ENCODE results near the gene POLR3F.
"Not testable (repeated sequence)": the region's sequence is repeated elsewhere in the genome, so short reads cannot be mapped to it uniquely, and the experiment has no call there.

Gene POLR3F

GRCh38 chr20:18504479-18505060 is 37.4 kb downstream of the POLR3F start:
- H3K36me3 ChIP-seq (ENCODE audit: insufficient read depth, low read length), result no peaks in the 10 kb centered on the region
- peak overlapping the region; percentile 83 for H2AFZ ChIP-seq (ENCODE audit: low read length, unreplicated experiment)
- no peak overlapping the region for H3K27ac ChIP-seq (ENCODE audit: low read depth, low read length)
- no peaks in the 10 kb centered on the region for H3K27me3 ChIP-seq (ENCODE audit: insufficient read depth, low read length)
- H3K79me2 ChIP-seq (ENCODE audit: control insufficient read depth, insufficient read depth, low read length, unreplicated experiment), result peaks cover 15% of the 10 kb centered on the region
- peaks cover 12% of the 10 kb centered on the region for H3K4me1 ChIP-seq (ENCODE audit: control insufficient read depth, insufficient read depth, low read length, unreplicated experiment)
- peak overlapping the region; percentile 56 for H3K4me3 ChIP-seq (ENCODE audit: low read depth, low read length)

DNA sequence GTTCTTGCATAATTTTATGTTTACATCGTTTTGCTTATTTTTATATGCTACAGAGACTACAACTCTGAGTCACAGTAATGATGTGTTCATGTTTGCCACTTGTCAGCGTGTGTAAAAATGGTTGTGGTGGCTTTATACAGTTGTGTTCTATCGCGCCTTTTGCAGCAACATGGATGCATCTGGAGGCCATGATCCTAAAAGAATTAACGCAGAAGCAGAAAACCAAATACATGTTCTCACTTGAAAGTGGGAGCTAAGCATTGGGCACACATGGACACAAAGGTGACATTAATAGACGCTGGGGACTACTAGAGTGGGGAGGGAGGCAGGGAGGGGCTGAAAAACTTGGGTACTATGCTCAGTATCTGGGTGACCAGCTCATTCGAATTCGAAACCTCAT is 39.6 kb downstream of the POLR3F start:
- Histone ChIP-seq H2AFZ (ENCODE audit: low read length, unreplicated experiment) (peak overlapping the region; percentile 93), H3K4me3 (ENCODE audit: low read depth, low read length) (peak overlapping the region; percentile 86), H3K27me3 (ENCODE audit: insufficient read depth, low read length) (no peaks in the 10 kb centered on the region), H3K79me2 (ENCODE audit: control insufficient read depth, insufficient read depth, low read length, unreplicated experiment) (peaks cover 15% of the 10 kb centered on the region), H3K4me1 (ENCODE audit: control insufficient read depth, insufficient read depth, low read length, unreplicated experiment) (peaks cover 12% of the 10 kb centered on the region), H3K27ac (ENCODE audit: low read depth, low read length) (peak overlapping the region; percentile 85), H3K36me3 (ENCODE audit: insufficient read depth, low read length) (peaks cover 14% of the 10 kb centered on the region; the same call in 1 of the 2 replicates)

- Histone ChIP-seq H2AFZ (ENCODE audit: low read length, unreplicated experiment) (peak within 1 kb of the TSS; percentile 93), H3K4me3 (ENCODE audit: low read depth, low read length) (peak within 1 kb of the TSS; percentile 86), H3K79me2 (ENCODE audit: control insufficient read depth, insufficient read depth, low read length, unreplicated experiment) (peaks cover 15% of the 10 kb centered on the region), H3K27me3 (ENCODE audit: insufficient read depth, low read length) (no peaks in the 10 kb centered on the region), H3K36me3 (ENCODE audit: insufficient read depth, low read length) (peaks cover 14% of the 10 kb centered on the region; the same call in 1 of the 2 replicates), H3K4me1 (ENCODE audit: control insufficient read depth, insufficient read depth, low read length, unreplicated experiment) (peaks cover 12% of the 10 kb centered on the region), H3K27ac (ENCODE audit: low read depth, low read length) (peak within 1 kb of the TSS; percentile 85)
These were observed 40.3 kb downstream of the POLR3F start, which contains the start of gene SEC23B for GRCh38 chr20:18507218-18508191. TSS of gene SEC23B (plus strand) at chr20:18507940. CDS start at chr20:18510836, 2,896 bp downstream.

DNA sequence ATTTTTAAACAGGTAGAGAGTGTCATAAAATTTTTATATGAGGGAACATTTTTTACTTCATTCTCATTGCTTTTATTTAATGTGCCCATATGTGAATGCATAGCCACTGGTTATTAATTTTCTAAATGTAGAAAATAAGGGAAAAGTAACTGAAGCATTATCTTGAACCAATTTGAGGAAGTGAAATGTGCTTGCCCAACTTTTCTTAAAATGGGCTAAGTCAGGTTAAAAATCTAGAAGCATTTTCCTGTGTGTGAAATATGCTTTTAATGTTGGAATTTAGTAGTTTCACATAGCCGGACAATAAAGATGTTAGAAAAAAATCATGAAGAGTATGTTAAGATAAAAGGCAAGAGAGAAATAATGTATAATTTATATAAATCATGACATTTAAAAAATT is 44.4 kb downstream of the POLR3F start:
- H3K36me3 ChIP-seq (ENCODE audit: insufficient read depth, low read length), result peaks cover 20% of the 10 kb centered on the region; the same call in 1 of the 2 replicates
- H3K4me1 ChIP-seq (ENCODE audit: control insufficient read depth, insufficient read depth, low read length, unreplicated experiment), result peaks cover 11% of the 10 kb centered on the region
- H2AFZ ChIP-seq (ENCODE audit: low read length, unreplicated experiment), result no peak overlapping the region
- no peak overlapping the region for H3K4me3 ChIP-seq (ENCODE audit: low read depth, low read length)
- H3K79me2 ChIP-seq (ENCODE audit: control insufficient read depth, insufficient read depth, low read length, unreplicated experiment), result peaks cover 15% of the 10 kb centered on the region
- no peaks in the 10 kb centered on the region for H3K27me3 ChIP-seq (ENCODE audit: insufficient read depth, low read length)
- H3K27ac ChIP-seq (ENCODE audit: low read depth, low read length), result no peak overlapping the region

DNA sequence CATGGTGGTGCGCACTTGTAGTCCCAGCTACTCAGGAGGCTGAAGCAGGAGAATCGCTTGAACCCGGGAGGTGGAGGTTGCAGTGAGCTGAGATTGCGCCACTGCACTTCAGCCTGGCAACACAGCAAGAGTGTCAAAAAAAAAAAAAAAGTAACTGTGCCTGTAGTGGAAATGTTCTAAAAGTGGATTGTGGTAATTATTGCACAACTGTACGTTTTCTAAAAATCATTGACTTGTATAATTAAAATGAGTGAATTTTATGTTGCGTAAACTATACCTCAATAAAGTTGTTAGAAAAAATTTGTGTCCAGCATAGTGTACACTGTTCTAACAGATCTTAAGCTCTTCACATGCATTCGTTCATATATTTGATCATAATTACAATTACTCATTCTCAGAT is 46.0 kb downstream of the POLR3F start:
- H3K36me3 ChIP-seq (ENCODE audit: insufficient read depth, low read length), result peaks cover 26% of the 10 kb centered on the region; the same call in 1 of the 2 replicates
- H3K4me3 ChIP-seq (ENCODE audit: low read depth, low read length), result no peak overlapping the region
- no peak overlapping the region for H3K27ac ChIP-seq (ENCODE audit: low read depth, low read length)
- H3K4me1 ChIP-seq (ENCODE audit: control insufficient read depth, insufficient read depth, low read length, unreplicated experiment), result peaks cover 6% of the 10 kb centered on the region
- H3K27me3 ChIP-seq (ENCODE audit: insufficient read depth, low read length), result no peaks in the 10 kb centered on the region
- H3K79me2 ChIP-seq (ENCODE audit: control insufficient read depth, insufficient read depth, low read length, unreplicated experiment), result peaks cover 12% of the 10 kb centered on the region
- H2AFZ ChIP-seq (ENCODE audit: low read length, unreplicated experiment), result no peak overlapping the region

DNA sequence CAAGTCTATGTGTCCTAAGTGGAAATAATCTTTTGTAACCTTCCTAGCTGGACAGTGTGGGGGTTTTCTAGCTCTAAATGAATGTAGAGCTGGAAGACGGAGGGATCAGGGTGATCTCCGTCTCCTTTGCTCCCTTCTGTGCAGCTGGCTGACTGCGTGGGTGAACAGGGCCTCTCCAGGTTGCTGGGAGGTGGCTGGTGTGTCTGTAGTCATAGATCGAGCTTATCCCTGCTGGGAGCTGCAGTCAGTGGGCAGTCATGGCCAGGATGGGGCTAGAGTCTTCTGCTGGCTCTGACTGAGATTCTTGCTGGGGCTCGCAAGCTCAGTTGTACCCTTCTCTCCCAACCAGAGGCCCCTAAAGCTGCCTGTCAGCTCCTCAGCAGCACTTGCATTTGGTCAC is 46.9 kb downstream of the POLR3F start:
- Histone ChIP-seq H3K36me3 (ENCODE audit: insufficient read depth, low read length) (peaks cover 26% of the 10 kb centered on the region; the same call in 1 of the 2 replicates), H3K79me2 (ENCODE audit: control insufficient read depth, insufficient read depth, low read length, unreplicated experiment) (peaks cover 4% of the 10 kb centered on the region), H3K27ac (ENCODE audit: low read depth, low read length) (no peak overlapping the region), H3K27me3 (ENCODE audit: insufficient read depth, low read length) (no peaks in the 10 kb centered on the region), H3K4me3 (ENCODE audit: low read depth, low read length) (no peak overlapping the region), H2AFZ (ENCODE audit: low read length, unreplicated experiment) (no peak overlapping the region), H3K4me1 (ENCODE audit: control insufficient read depth, insufficient read depth, low read length, unreplicated experiment) (peaks cover 2% of the 10 kb centered on the region)

- H3K4me1 ChIP-seq (ENCODE audit: control insufficient read depth, insufficient read depth, low read length, unreplicated experiment), result no peaks in the 10 kb centered on the region
These were observed 48.8 kb downstream of the POLR3F start for GRCh38 chr20:18515973-18516372.

GRCh38 chr20:18522066-18522465 is 54.9 kb downstream of the POLR3F start:
- H2AFZ ChIP-seq (ENCODE audit: low read length, unreplicated experiment); H3K4me3 ChIP-seq (ENCODE audit: low read depth, low read length); H3K79me2 ChIP-seq (ENCODE audit: control insufficient read depth, insufficient read depth, low read length, unreplicated experiment); H3K27ac ChIP-seq (ENCODE audit: low read depth, low read length); H3K27me3 ChIP-seq (ENCODE audit: insufficient read depth, low read length): not testable (repeated sequence)
- Histone ChIP-seq H3K4me1 (ENCODE audit: control insufficient read depth, insufficient read depth, low read length, unreplicated experiment) (peaks cover 28% of the 10 kb centered on the region), H3K36me3 (ENCODE audit: insufficient read depth, low read length) (peaks cover 22% of the 10 kb centered on the region)

More at GRCh38 chr20:18515973-18516372, 48.8 kb downstream of the POLR3F start:
- H3K36me3 ChIP-seq (ENCODE audit: insufficient read depth, low read length), result peaks cover 17% of the 10 kb centered on the region; the same call in 1 of the 2 replicates
- H3K4me3 ChIP-seq (ENCODE audit: low read depth, low read length), result no peak overlapping the region
- no peak overlapping the region for H3K27ac ChIP-seq (ENCODE audit: low read depth, low read length)
- no peaks in the 10 kb centered on the region for H3K27me3 ChIP-seq (ENCODE audit: insufficient read depth, low read length)
- no peaks in the 10 kb centered on the region for H3K79me2 ChIP-seq (ENCODE audit: control insufficient read depth, insufficient read depth, low read length, unreplicated experiment)
- no peak overlapping the region for H2AFZ ChIP-seq (ENCODE audit: low read length, unreplicated experiment)

GRCh38 chr20:18523066-18523465 is 55.9 kb downstream of the POLR3F start:
- no peak overlapping the region for H3K27ac ChIP-seq (ENCODE audit: low read depth, low read length)
- peaks cover 38% of the 10 kb centered on the region for H3K4me1 ChIP-seq (ENCODE audit: control insufficient read depth, insufficient read depth, low read length, unreplicated experiment)

DNA sequence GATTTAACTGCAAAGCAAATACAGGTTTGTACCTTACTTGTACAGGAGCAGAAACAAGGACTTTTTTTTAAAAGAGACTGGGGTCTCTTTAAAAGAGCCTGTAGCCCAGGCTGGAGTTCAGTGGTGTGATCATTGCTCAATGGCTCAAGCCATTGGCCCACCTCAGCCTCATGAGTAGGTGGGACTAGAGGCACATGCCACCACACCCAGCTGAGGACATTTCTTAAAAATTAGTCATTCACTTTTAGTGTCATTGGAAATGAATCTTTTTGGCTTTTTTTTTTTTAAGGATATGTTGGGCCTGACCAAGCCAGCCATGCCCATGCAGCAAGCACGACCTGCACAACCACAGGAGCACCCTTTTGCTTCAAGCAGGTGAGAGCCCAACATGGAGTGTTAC is 57.5 kb downstream of the POLR3F start:
- Histone ChIP-seq H3K27ac (ENCODE audit: low read depth, low read length) (peak overlapping the region; percentile 60), H3K27me3 (ENCODE audit: insufficient read depth, low read length) (no peaks in the 10 kb centered on the region), H2AFZ (ENCODE audit: low read length, unreplicated experiment) (no peak overlapping the region), H3K36me3 (ENCODE audit: insufficient read depth, low read length) (peaks cover 36% of the 10 kb centered on the region), H3K4me1 (ENCODE audit: control insufficient read depth, insufficient read depth, low read length, unreplicated experiment) (peaks cover 41% of the 10 kb centered on the region), H3K79me2 (ENCODE audit: control insufficient read depth, insufficient read depth, low read length, unreplicated experiment) (no peaks in the 10 kb centered on the region), H3K4me3 (ENCODE audit: low read depth, low read length) (0 out of 2 replicates have a peak overlapping the region, but pooled peaks have one; percentile 4)

More at GRCh38 chr20:18523066-18523465, 55.9 kb downstream of the POLR3F start:
- Histone ChIP-seq H3K36me3 (ENCODE audit: insufficient read depth, low read length) (peaks cover 21% of the 10 kb centered on the region), H3K27me3 (ENCODE audit: insufficient read depth, low read length) (no peaks in the 10 kb centered on the region), H3K79me2 (ENCODE audit: control insufficient read depth, insufficient read depth, low read length, unreplicated experiment) (no peaks in the 10 kb centered on the region), H2AFZ (ENCODE audit: low read length, unreplicated experiment) (no peak overlapping the region), H3K4me3 (ENCODE audit: low read depth, low read length) (no peak overlapping the region)
